Panc1 (cell line): Measurements from ENCODE around the gene CAST.

Source experiments
- CTCF ChIP-seq: fragments of 450-650 bp; IDR thresholded peaks from 2 replicates; pipeline ENCODE4 v1.5.1; 2017; ENCODE audit warnings: mild to moderate bottlenecking
- POLR2AphosphoS5 ChIP-seq: IDR thresholded peaks from 2 replicates; pipeline ENCODE4 v1.6.1; 2012; ENCODE audit warnings: mild to moderate bottlenecking, low read depth, low read length, moderate library complexity

GRCh38 chr5:96683392-96683791 is 21.2 kb downstream of the CAST start:
- TF ChIP-seq CTCF (no peak), POLR2AphosphoS5 (no peak)
